Muscle layer of duodenum (tissue), 2 donors: Measurements from ENCODE around the gene HTR1D.
"Not testable (repeated sequence)": the region's sequence is repeated elsewhere in the genome, so short reads cannot be mapped to it uniquely, and the experiment has no call there.

Experiments
- H3K27ac ChIP-seq: one replicate; pipeline ENCODE4 v1.7.0; 2013; ENCODE audit warnings: mild to moderate bottlenecking, low read length
- H3K27me3 ChIP-seq: one replicate; pipeline ENCODE4 v1.7.0; 2013; ENCODE audit warnings: low read depth, mild to moderate bottlenecking, control low read depth, low read length
- H3K36me3 ChIP-seq, 2 donors: one replicate each; pipeline ENCODE4 v1.7.0; 2013; ENCODE audit warnings: low read length in 2 of 2, control low read depth in 1 of 2, mild to moderate bottlenecking in 1 of 2; ENCODE audit not compliant: insufficient read depth in 2 of 2, control insufficient read depth in 1 of 2
- H3K4me1 ChIP-seq, 2 donors: one replicate each; pipeline ENCODE4 v1.7.0; 2013; ENCODE audit warnings: low read length in 2 of 2, mild to moderate bottlenecking in 2 of 2, control low read depth in 1 of 2, moderate library complexity in 1 of 2; ENCODE audit not compliant: insufficient read depth in 2 of 2, control insufficient read depth in 1 of 2
- H3K4me3 ChIP-seq, 2 donors: one replicate each; pipeline ENCODE4 v1.7.0; 2013; ENCODE audit warnings: low read length in 2 of 2, low read depth in 1 of 2, mild to moderate bottlenecking in 1 of 2
- H3K9me3 ChIP-seq, 2 donors: one replicate each; pipeline ENCODE4 v1.7.0; 2013; ENCODE audit warnings: low read length in 2 of 2, control low read depth in 1 of 2, mild to moderate bottlenecking in 1 of 2; ENCODE audit not compliant: control insufficient read depth in 1 of 2
- donor health status: healthy.

Gene HTR1D, protein sequence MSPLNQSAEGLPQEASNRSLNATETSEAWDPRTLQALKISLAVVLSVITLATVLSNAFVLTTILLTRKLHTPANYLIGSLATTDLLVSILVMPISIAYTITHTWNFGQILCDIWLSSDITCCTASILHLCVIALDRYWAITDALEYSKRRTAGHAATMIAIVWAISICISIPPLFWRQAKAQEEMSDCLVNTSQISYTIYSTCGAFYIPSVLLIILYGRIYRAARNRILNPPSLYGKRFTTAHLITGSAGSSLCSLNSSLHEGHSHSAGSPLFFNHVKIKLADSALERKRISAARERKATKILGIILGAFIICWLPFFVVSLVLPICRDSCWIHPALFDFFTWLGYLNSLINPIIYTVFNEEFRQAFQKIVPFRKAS

GRCh38 chr1:23217421-23218115 lies at the start of gene HTR1D:
TSS of gene HTR1D (minus strand) at chr1:23217502. CDS start at chr1:23194219, 23,283 bp downstream.
- peaks cover 24% of the 10 kb centered on the region for H3K27me3 ChIP-seq
- H3K4me1 ChIP-seq: peaks cover 0 to 10% of the 10 kb centered on the region in 2 donors

DNA sequence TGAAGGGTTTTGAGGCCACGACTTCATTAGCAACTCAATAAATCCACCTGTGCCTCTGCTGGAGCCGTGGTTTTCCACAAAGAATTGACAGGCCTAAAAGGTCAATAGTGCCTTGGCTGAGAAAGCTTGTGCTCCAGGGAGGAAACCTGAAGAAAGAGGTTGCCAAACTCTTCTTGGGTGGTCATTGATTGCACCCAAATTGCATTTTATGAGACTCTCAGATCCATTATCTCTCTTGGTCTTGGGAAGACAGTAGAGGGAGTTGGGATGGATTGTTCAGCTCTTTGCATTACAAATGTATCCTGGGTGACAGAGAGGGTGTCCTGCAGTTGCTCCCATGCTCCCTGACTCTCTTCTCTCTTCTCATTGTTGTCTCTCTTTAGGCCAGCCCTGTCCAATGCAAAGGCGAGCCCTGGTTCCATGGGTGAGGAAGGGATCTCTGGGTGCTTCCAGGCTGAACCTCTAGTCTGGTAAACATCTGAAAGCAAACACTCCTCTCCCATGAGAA lies 46.1 kb upstream of the HTR1D start:
- H3K4me3 ChIP-seq: no peak overlapping the region
- no peaks in the 10 kb centered on the region for H3K4me1 ChIP-seq
- no peaks in the 10 kb centered on the region for H3K9me3 ChIP-seq
- no peak overlapping the region for H3K27ac ChIP-seq
- H3K27me3 ChIP-seq: no peaks in the 10 kb centered on the region
- H3K36me3 ChIP-seq: no peaks in the 10 kb centered on the region

More at GRCh38 chr1:23217421-23218115, at the start of gene HTR1D:
- H3K9me3 ChIP-seq: no peaks in the 10 kb centered on the region
- peak within 1 kb of the TSS; percentile 1 to 56 for H3K4me3 ChIP-seq
- H3K27ac ChIP-seq: no peak within 1 kb of the TSS
- no peaks in the 10 kb centered on the region for H3K36me3 ChIP-seq

GRCh38 chr1:23258082-23258481 lies 40.8 kb upstream of the HTR1D start:
- not testable (repeated sequence) for H3K36me3 ChIP-seq, H3K9me3 ChIP-seq, H3K27ac ChIP-seq, H3K4me3 ChIP-seq, H3K4me1 ChIP-seq, H3K27me3 ChIP-seq

DNA sequence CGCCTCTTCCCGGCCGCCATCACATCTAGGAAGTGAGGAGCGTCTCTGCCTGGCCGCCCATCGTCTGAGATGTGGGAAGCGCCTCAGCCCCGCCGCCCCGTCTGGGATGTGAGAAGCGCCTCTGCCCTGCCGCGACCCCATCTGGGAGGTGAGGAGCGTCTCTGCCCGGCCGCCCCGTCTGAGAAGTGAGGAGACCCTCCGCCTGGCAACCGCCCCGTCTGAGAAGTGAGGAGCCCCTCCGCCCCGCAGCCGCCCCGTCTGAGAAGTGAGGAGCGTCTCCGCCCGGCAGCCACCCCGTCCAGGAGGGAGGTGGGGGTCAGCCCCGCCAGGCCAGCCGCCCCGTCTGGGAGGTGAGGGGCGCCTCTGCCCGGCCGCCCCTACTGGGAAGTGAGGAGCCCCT lies 40.1 kb upstream of the HTR1D start:
- not testable (repeated sequence) for H3K4me3 ChIP-seq, H3K4me1 ChIP-seq, H3K27me3 ChIP-seq, H3K36me3 ChIP-seq, H3K27ac ChIP-seq, H3K9me3 ChIP-seq

DNA sequence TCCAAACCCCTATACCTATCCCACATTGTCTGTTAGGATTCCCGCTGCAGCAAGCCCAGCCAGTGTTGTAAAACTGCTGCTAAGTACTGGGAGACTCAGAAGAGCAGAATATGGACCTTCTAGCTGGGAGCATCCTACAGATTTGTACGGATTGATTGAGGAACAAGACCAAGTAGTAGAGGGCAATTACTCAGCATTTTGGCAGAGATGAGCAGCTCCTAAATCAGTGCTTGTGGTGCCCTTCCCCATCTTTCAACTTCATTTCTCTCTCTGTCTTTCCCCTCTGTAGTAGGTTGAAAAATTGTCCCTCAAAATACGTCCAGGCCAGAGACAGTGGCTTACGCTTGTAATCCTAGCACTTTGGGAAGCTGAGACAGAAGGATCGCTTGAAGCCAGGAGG lies 37.3 kb upstream of the HTR1D start:
- Histone ChIP-seq H3K4me1 (no peaks in the 10 kb centered on the region), H3K27ac (no peak overlapping the region), H3K27me3 (no peaks in the 10 kb centered on the region), H3K36me3 (no peaks in the 10 kb centered on the region), H3K4me3 (no peak overlapping the region), H3K9me3 (no peaks in the 10 kb centered on the region)

GRCh38 chr1:23251812-23252211 lies 34.5 kb upstream of the HTR1D start:
- no peak overlapping the region for H3K4me3 ChIP-seq
- no peak overlapping the region for H3K27ac ChIP-seq
- no peaks in the 10 kb centered on the region for H3K36me3 ChIP-seq
- no peaks in the 10 kb centered on the region for H3K4me1 ChIP-seq
- H3K9me3 ChIP-seq: no peaks in the 10 kb centered on the region
- H3K27me3 ChIP-seq: no peaks in the 10 kb centered on the region

GRCh38 chr1:23249787-23250454 lies 32.6 kb upstream of the HTR1D start:
- no peaks in the 10 kb centered on the region for H3K4me1 ChIP-seq
- H3K27me3 ChIP-seq: no peaks in the 10 kb centered on the region
- no peaks in the 10 kb centered on the region for H3K9me3 ChIP-seq
- no peak overlapping the region for H3K4me3 ChIP-seq
- no peaks in the 10 kb centered on the region for H3K36me3 ChIP-seq
- H3K27ac ChIP-seq: no peak overlapping the region

DNA sequence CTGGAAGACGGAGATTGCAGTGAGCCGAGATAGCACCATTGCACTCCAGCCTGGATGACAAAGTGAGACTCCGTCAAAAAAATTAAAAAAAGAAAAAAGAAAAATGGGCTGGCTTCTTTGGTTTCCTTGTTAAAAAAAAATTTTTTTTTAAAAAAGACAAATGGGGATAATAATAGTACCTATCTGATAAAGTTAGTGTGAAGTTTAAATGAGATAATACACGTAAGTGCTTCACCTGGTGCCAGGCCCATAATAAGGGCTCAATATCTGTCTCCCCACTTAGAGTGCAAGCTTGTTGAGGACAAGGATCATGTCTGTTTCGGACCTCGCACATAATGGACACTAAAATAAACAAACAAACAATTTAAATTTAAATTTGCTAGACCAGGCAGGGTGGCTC lies 30.0 kb upstream of the HTR1D start:
- Histone ChIP-seq H3K27me3 (no peaks in the 10 kb centered on the region), H3K9me3 (no peaks in the 10 kb centered on the region), H3K27ac (no peak overlapping the region), H3K36me3 (no peaks in the 10 kb centered on the region), H3K4me1 (no peaks in the 10 kb centered on the region), H3K4me3 (no peak overlapping the region)

- H3K4me3 ChIP-seq: no peak overlapping the region
Observed at GRCh38 chr1:23246274-23246673, 29.0 kb upstream of the HTR1D start.

DNA sequence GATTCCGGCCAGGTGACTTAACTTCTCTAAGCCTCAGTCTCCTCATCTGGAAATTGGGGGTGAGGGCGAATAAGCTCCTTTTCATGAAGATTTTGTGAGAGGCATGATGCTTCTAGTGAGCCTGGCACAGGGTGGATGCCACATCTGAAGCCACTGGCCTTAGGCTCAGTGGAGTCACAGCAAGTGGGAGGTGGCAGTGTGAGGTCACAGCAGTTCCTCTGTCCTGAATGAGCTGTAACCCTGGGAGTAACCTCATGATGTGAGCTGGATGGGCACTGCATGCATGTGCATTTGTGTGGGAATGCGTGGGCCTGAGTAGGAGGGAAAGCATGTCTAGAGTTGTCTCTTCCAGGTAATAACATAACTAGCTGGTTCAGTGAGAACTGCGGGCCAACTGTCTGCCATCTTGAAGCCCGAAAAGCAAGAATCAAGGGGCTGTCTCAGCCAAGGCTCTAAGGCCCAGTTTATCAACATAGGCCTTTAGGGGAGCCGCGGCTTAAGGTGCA lies 27.0 kb upstream of the HTR1D start:
- no peaks in the 10 kb centered on the region for H3K36me3 ChIP-seq
- no peaks in the 10 kb centered on the region for H3K27me3 ChIP-seq
- H3K9me3 ChIP-seq: no peaks in the 10 kb centered on the region

More at GRCh38 chr1:23246274-23246673, 29.0 kb upstream of the HTR1D start:
- Histone ChIP-seq H3K27ac (no peak overlapping the region), H3K36me3 (no peaks in the 10 kb centered on the region), H3K9me3 (no peaks in the 10 kb centered on the region), H3K27me3 (no peaks in the 10 kb centered on the region), H3K4me1 (no peaks in the 10 kb centered on the region)

GRCh38 chr1:23242414-23242813 lies 25.1 kb upstream of the HTR1D start:
- no peaks in the 10 kb centered on the region for H3K4me1 ChIP-seq
- no peak overlapping the region for H3K4me3 ChIP-seq
- no peaks in the 10 kb centered on the region for H3K36me3 ChIP-seq
- H3K27ac ChIP-seq: no peak overlapping the region
- no peaks in the 10 kb centered on the region for H3K9me3 ChIP-seq
- H3K27me3 ChIP-seq: no peaks in the 10 kb centered on the region

More for the DNA sequence above, 27.0 kb upstream of the HTR1D start:
- Histone ChIP-seq H3K4me1 (no peaks in the 10 kb centered on the region), H3K27ac (no peak overlapping the region), H3K4me3 (no peak overlapping the region)
